Measurements from ENCODE around the gene RBM20. TPM values are rescaled to one million over a fixed set of nuclear protein-coding genes. Genes with fewer than 3 reads are reported as not detected.

Gene RBM20
- total RNA-seq, 4 donors from 2014 or later = 0.88 to 3.8 (median 1.9) TPM

GRCh38 chr10:110646417-110647135, 2.4 kb downstream of the RBM20 start:
- TF ChIP-seq CTCF (IDR thresholded peaks at IDR 0.05) (no peak), POLR2A (IDR thresholded peaks at IDR 0.05) (no peak)
- Histone ChIP-seq H3K4me1 (peaks cover 0 to 10% of the 10 kb centered on the region in 2 donors), H3K27me3 (peaks cover 3 to 47% of the 10 kb centered on the region in 2 donors), H3K9me3 (no peaks in the 10 kb centered on the region), H3K36me3 (no peaks in the 10 kb centered on the region), H3K27ac (no peak overlapping the region), H3K4me3 (no peak overlapping the region)
- intact Hi-C loops (cut with DNase I; ENCODE audit: low total_unique reads) = no loop called here
- DNase-seq = no peak

GRCh38 chr10:110647136-110647430, 2.9 kb downstream of the RBM20 start:
- DNase-seq = no peak
- Histone ChIP-seq H3K9me3 (no peaks in the 10 kb centered on the region), H3K27ac (no peak overlapping the region), H3K4me3 (no peak overlapping the region), H3K4me1 (peaks cover 0 to 10% of the 10 kb centered on the region in 2 donors), H3K36me3 (no peaks in the 10 kb centered on the region), H3K27me3 (peaks cover 3 to 47% of the 10 kb centered on the region in 2 donors)
- intact Hi-C loops (cut with DNase I; ENCODE audit: low total_unique reads) = no loop called here
- TF ChIP-seq POLR2A (IDR thresholded peaks at IDR 0.05) (no peak), CTCF (IDR thresholded peaks at IDR 0.05) (no peak)

GRCh38 chr10:110648692-110649346, 4.7 kb downstream of the RBM20 start:
- H3K4me3 ChIP-seq = no peak overlapping the region
- no peak for TF ChIP-seq CTCF (IDR thresholded peaks at IDR 0.05)
- no peak for TF ChIP-seq POLR2A (IDR thresholded peaks at IDR 0.05)
- H3K36me3 ChIP-seq = no peaks in the 10 kb centered on the region
- H3K27ac ChIP-seq = no peak overlapping the region
- peaks cover 0 to 8% of the 10 kb centered on the region in 2 donors for H3K4me1 ChIP-seq
- H3K27me3 ChIP-seq = peaks cover 0 to 47% of the 10 kb centered on the region in 2 donors
- intact Hi-C loops (cut with DNase I; ENCODE audit: low total_unique reads) = no loop called here
- DNase-seq = no peak
- no peaks in the 10 kb centered on the region for H3K9me3 ChIP-seq

GRCh38 chr10:110649347-110650264, 5.5 kb downstream of the RBM20 start:
- H3K9me3 ChIP-seq = no peaks in the 10 kb centered on the region
- no peaks in the 10 kb centered on the region for H3K36me3 ChIP-seq
- no peak overlapping the region for H3K27ac ChIP-seq
- DNase-seq = no peak
- peaks cover 0 to 46% of the 10 kb centered on the region in 2 donors for H3K27me3 ChIP-seq
- H3K4me1 ChIP-seq = peaks cover 0 to under 1% of the 10 kb centered on the region in 2 donors
- no peak for TF ChIP-seq CTCF (IDR thresholded peaks at IDR 0.05)
- no peak for TF ChIP-seq POLR2A (IDR thresholded peaks at IDR 0.05)
- no peak overlapping the region for H3K4me3 ChIP-seq
- intact Hi-C loops (cut with DNase I; ENCODE audit: low total_unique reads) = no loop called here

Data from uterus (tissue), 4 donors.